ENCODE measurements around the gene ZCCHC24. TPM values are rescaled to one million over a fixed set of nuclear protein-coding genes. Genes with fewer than 3 reads are reported as not detected.

The ZCCHC24 gene
- total RNA-seq, 1 donor from 2014 or later = 0.52 TPM

DNA sequence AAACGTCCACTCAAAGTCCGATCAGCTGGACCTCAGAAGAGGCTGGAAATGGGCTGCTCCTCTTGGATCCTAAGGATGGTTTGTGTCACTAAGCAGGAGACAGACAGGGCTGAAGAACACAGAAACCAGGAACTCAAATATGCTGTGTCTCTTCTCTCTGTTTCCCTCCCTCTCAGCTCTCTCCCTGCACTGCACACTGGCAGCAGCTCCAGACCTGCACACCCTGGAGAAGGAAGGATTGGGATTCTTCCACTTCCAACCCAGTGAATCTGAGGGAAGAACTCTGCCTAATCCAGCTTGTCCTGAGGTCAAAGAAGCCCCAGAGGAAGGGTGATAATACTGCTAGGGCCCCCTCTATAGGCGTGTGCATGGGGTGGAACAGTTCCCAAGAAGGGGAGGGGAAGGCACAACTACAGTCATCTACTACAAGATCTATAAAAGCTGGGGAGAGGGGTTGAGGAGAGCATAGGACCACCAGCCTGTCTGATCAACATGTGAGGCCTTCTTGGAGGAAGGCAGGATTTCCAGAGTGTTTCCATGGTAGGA is 22.7 kb upstream of the ZCCHC24 start:
- no peak overlapping the region for H3K27ac Mint-ChIP-seq
- no peak for DNase-seq (ENCODE audit: low spot score)
- H3K36me3 Mint-ChIP-seq (ENCODE audit: low read depth) = no peaks in the 10 kb centered on the region
- intact Hi-C loops (cut with micrococcal nuclease) = no loop called here
- H3K4me3 Mint-ChIP-seq = no peak overlapping the region
- no peaks in the 10 kb centered on the region for H3K4me1 Mint-ChIP-seq (ENCODE audit: low read depth)
- no peaks in the 10 kb centered on the region for H3K9me3 Mint-ChIP-seq
- peaks cover 11% of the 10 kb centered on the region for H3K27me3 Mint-ChIP-seq (ENCODE audit: insufficient read depth)

DNA sequence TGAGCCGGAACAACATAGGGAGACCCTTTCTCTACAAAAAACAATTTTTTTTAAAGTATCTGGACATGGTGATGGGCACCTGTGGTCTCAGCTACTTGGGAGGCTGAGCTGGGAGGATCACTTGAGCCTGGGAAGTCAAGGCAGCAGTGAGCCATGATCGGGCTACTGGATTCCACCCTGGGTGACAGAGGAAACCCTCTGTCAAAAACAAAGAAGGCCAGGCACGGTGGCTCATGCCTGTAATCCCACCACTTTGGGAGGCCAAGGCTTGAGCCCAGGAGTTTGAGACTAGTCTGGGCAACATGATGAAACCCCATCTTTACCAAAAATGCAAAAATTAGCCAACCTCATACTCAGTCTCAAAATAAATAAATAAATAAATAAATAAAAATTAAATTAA is 19.9 kb upstream of the ZCCHC24 start:
- Mint-ChIP-seq H3K4me3 (no peak overlapping the region), H3K4me1 (ENCODE audit: low read depth) (no peaks in the 10 kb centered on the region), H3K9me3 (no peaks in the 10 kb centered on the region), H3K27me3 (ENCODE audit: insufficient read depth) (peaks cover 2% of the 10 kb centered on the region), H3K27ac (no peak overlapping the region), H3K36me3 (ENCODE audit: low read depth) (no peaks in the 10 kb centered on the region)
- DNase-seq (ENCODE audit: low spot score) = no peak
- intact Hi-C loops (cut with micrococcal nuclease) = no loop called here

DNA sequence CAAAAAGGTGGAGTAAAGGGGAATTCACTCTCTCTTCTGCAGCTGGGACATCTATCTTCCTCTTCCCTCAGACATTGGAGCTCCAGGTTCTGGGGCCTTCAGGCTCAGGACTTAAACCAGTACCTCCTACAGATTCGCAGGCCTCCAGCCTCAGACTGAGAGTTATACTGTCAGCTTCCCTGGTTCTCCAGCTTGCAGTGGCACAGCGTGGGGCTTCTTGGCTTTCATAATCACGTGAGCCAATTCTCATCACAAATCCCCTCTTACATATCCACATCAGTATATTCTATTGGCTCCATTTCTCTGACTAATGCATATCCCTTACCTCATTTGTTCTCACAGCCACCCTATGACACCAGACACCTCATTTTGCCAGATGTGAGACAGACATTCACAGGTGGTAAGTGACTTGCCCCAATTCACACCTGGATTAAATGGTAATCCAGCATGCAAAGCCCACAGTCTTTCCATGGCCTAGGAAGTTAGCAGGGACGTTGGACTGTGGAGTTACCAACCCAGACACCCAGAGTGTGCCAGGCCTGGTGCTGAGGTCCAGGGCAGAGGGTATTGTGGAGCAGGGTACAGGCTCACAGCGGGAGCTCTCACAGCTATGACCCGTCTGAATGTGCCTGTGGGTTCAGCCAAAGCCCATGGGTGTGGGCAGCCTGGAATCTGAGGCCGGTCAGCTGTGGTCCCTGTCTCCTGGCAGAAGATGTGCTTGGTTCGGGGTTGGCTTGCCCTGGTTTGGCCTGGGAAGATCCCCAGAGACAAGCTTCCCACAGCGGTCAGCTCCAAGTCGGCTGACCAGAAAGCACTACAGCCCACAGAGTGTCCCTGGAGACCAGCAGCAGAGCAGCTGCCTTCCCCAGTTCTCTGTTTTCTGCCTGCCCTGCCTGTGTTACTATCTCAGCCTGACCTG is 18.4 kb upstream of the ZCCHC24 start:
- Mint-ChIP-seq H3K4me3 (no peak overlapping the region), H3K27ac (no peak overlapping the region), H3K4me1 (ENCODE audit: low read depth) (no peaks in the 10 kb centered on the region), H3K27me3 (ENCODE audit: insufficient read depth) (peaks cover 3% of the 10 kb centered on the region), H3K9me3 (no peaks in the 10 kb centered on the region), H3K36me3 (ENCODE audit: low read depth) (no peaks in the 10 kb centered on the region)
- intact Hi-C loops (cut with micrococcal nuclease) = no loop called here
- DNase-seq (ENCODE audit: low spot score) = no peak

DNA sequence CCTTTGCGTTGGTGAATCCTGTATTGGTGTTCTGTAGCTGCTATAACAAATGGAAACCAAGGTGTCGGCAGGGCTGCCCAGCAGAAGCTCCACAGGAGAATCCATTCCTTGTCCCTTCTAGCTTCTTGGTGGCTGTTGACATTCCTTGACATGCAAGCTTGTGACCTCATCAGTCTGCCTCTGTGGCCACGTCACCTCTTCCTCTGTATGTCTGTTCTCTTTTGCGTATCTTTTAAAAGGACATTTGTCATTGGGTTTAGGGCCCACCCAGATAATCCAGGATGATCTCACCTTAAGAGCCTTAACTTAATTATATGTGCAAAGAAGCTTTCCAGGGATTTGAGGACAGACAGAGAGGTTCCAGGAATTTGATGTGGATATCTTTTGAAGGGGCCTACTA is 15.3 kb upstream of the ZCCHC24 start:
- no peak for DNase-seq (ENCODE audit: low spot score)
- H3K27me3 Mint-ChIP-seq (ENCODE audit: insufficient read depth) = peaks cover 9% of the 10 kb centered on the region
- no peak overlapping the region for H3K27ac Mint-ChIP-seq
- intact Hi-C loops (cut with micrococcal nuclease) = no loop called here
- no peaks in the 10 kb centered on the region for H3K9me3 Mint-ChIP-seq
- no peak overlapping the region for H3K4me3 Mint-ChIP-seq
- H3K36me3 Mint-ChIP-seq (ENCODE audit: low read depth) = no peaks in the 10 kb centered on the region
- H3K4me1 Mint-ChIP-seq (ENCODE audit: low read depth) = no peaks in the 10 kb centered on the region

DNA sequence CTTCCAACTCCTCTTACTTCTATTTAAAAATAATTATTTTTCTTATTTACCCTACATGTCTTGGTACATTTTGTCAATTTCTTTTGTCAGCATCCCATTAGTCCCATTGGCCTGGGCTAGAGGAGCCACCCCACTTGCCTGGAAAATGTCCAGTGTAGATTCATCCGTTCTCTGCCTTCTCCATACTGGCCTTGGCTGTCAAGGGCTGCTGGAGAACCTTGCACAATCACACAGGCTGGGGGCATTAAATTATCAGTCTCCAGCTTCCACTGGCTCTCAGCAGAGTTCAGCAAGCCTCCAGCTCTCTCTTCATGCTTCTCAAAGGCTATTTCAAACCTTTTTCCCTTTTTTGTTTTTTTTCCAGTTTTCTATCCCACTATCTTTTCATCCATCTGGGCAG is 13.8 kb upstream of the ZCCHC24 start:
- intact Hi-C loops (cut with micrococcal nuclease) = no loop called here
- no peak overlapping the region for H3K4me3 Mint-ChIP-seq
- H3K27me3 Mint-ChIP-seq (ENCODE audit: insufficient read depth) = peaks cover 13% of the 10 kb centered on the region
- no peaks in the 10 kb centered on the region for H3K4me1 Mint-ChIP-seq (ENCODE audit: low read depth)
- no peak for DNase-seq (ENCODE audit: low spot score)
- no peaks in the 10 kb centered on the region for H3K9me3 Mint-ChIP-seq
- no peaks in the 10 kb centered on the region for H3K36me3 Mint-ChIP-seq (ENCODE audit: low read depth)
- H3K27ac Mint-ChIP-seq = no peak overlapping the region

DNA sequence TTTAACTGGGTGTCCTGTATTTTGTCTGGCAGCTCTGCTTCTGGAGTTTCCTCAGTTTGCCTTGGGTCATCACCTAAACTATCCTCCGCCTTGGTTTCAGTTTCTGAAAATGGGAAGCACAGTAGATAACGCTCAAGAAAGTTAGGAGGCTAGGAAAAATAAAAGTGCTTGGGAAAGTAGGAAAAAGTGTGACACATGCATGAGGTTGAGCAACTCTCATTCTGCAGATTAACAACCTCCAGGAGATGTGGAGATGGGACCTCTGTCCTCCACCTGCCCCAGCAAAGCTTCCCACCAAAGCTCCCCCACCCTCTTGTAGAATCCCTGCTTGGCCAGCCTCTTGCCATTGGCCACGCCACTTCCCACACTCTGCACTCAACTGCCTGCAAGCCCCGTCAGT is 13.1 kb upstream of the ZCCHC24 start:
- Mint-ChIP-seq H3K9me3 (no peaks in the 10 kb centered on the region), H3K36me3 (ENCODE audit: low read depth) (no peaks in the 10 kb centered on the region), H3K4me1 (ENCODE audit: low read depth) (no peaks in the 10 kb centered on the region), H3K4me3 (no peak overlapping the region), H3K27ac (no peak overlapping the region), H3K27me3 (ENCODE audit: insufficient read depth) (peaks cover 19% of the 10 kb centered on the region)
- DNase-seq (ENCODE audit: low spot score) = no peak
- intact Hi-C loops (cut with micrococcal nuclease) = no loop called here

DNA sequence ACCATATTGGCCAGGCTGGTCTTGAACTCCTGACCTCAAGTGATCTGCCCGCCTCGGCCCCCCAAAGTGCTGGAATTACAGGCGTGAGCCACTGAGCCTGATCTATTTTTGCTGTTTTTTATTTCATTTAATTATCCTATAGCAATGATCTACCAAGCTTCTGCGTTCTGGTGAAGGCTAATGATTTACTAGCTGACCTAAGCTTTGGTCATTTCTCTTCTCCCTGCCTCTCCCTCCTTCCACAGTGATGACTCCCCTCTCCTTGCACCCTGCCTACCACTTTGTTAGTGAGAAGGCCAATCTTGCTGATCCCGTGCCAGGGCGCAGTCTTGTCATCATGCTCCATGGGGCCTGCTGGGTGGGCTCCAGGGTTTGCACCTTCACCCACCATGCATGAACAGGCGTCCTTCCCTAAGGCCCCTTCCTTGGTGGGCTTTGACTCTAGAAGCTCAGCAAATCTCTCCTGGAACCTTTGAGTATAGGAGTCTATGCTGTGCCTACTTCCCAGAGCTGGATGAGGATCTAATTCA is 11.9 kb upstream of the ZCCHC24 start:
- Mint-ChIP-seq H3K36me3 (ENCODE audit: low read depth) (no peaks in the 10 kb centered on the region), H3K9me3 (no peaks in the 10 kb centered on the region), H3K4me1 (ENCODE audit: low read depth) (no peaks in the 10 kb centered on the region), H3K27me3 (ENCODE audit: insufficient read depth) (peaks cover 21% of the 10 kb centered on the region), H3K27ac (no peak overlapping the region), H3K4me3 (no peak overlapping the region)
- no peak for DNase-seq (ENCODE audit: low spot score)
- intact Hi-C loops (cut with micrococcal nuclease) = no loop called here

DNA sequence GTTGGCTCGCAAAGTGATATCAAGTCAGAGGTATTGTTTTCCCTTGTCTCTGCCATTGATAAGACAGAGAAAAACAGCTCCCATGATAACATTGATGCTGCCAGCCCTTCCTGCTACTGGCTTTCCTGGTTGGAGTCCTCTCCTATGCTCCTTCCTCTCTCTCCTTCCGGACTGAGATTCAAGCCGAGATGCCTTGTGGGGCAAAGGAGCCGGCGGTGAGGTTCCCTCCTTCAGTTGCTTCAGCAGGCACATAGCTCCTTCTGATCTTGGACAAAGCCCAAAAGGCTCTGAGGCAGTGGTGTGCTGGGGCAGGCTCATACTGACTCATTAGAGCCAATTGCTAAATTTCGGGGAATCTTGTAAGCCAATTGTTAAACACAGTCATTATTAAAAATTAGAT is 8.8 kb upstream of the ZCCHC24 start:
- intact Hi-C loops (cut with micrococcal nuclease) = no loop called here
- Mint-ChIP-seq H3K9me3 (no peaks in the 10 kb centered on the region), H3K4me1 (ENCODE audit: low read depth) (no peaks in the 10 kb centered on the region), H3K27me3 (ENCODE audit: insufficient read depth) (peaks cover 27% of the 10 kb centered on the region), H3K27ac (no peak overlapping the region), H3K36me3 (ENCODE audit: low read depth) (no peaks in the 10 kb centered on the region), H3K4me3 (no peak overlapping the region)
- no peak for DNase-seq (ENCODE audit: low spot score)

DNA sequence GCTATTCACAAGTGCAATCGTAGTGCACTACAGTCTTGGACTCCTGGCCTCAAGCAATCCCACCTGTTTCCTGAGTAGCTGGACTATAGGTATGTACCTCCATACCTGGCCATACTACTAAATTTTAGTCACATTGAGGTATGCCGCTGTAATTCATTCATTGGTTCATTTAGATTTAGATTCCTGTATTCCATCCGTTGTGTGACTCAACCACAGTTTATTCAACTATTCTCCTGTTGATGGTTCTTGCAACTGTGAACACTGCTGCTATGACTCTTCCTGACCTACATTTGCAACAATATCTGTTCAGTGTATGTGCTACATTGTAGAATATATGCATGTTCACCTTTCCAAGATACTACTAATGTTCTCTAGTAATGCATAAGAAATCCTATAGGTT is 8.0 kb upstream of the ZCCHC24 start:
- H3K9me3 Mint-ChIP-seq = no peaks in the 10 kb centered on the region
- no peak overlapping the region for H3K4me3 Mint-ChIP-seq
- no peaks in the 10 kb centered on the region for H3K4me1 Mint-ChIP-seq (ENCODE audit: low read depth)
- no peak overlapping the region for H3K27ac Mint-ChIP-seq
- DNase-seq (ENCODE audit: low spot score) = no peak
- no peaks in the 10 kb centered on the region for H3K36me3 Mint-ChIP-seq (ENCODE audit: low read depth)
- intact Hi-C loops (cut with micrococcal nuclease) = no loop called here
- H3K27me3 Mint-ChIP-seq (ENCODE audit: insufficient read depth) = peaks cover 25% of the 10 kb centered on the region

DNA sequence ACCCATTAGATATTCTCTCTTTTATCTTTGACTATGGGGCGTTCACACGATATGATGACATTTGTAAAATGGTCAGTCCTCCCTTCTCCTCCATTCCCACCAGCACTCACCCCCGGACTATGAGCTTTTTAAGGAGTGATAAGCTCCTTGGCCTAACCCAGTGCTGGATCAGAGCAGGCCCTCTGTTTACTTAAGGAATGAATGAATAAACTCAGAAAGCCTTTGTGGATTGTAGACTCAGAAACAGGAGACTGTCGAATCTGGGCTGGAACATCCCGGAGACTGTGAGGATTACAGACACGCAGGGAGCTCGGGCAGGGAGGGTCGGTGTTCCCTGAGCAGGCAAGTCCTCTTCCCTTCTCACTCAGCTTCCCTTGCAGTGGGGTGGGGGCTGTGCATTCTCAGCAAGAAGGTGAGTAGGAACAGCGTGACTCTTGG is 6.8 kb upstream of the ZCCHC24 start:
- DNase-seq (ENCODE audit: low spot score) = no peak
- Mint-ChIP-seq H3K9me3 (no peaks in the 10 kb centered on the region), H3K36me3 (ENCODE audit: low read depth) (no peaks in the 10 kb centered on the region), H3K4me1 (ENCODE audit: low read depth) (no peaks in the 10 kb centered on the region), H3K4me3 (no peak overlapping the region), H3K27me3 (ENCODE audit: insufficient read depth) (peaks cover 35% of the 10 kb centered on the region), H3K27ac (no peak overlapping the region)
- intact Hi-C loops (cut with micrococcal nuclease) = no loop called here

DNA sequence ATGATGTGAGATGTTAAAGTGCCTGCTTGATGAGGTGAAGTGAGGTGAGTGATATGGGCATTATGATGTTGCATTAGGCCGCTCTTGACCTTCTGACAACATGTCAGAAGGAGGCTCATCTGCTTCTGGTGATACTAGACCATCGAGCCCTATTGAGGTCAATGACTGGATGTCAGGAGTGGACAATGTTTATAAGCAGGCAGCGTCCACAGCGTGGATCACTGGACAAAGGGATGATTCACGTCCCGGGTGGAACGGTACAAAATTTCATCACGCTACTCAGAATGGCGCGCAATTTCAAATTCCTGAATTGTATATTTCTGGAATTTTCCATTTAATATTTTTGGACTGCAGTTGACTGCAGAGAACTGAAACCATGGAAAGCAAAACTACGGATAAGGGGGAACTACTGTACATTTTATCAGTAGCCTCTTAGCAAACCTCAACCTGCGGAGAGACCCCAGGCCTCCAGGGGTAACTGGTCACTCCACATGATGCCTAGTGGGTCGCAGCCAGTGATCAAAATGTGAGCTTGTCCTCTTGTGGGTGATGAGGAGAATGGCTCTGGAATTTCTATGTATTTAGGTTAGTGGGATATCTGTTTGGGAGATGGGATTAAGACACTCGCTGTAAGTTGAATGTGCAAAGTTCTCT is 5.7 kb upstream of the ZCCHC24 start:
- Mint-ChIP-seq H3K27me3 (ENCODE audit: insufficient read depth) (peaks cover 42% of the 10 kb centered on the region), H3K9me3 (no peaks in the 10 kb centered on the region), H3K36me3 (ENCODE audit: low read depth) (no peaks in the 10 kb centered on the region), H3K27ac (no peak overlapping the region), H3K4me3 (no peak overlapping the region), H3K4me1 (ENCODE audit: low read depth) (peaks cover under 1% of the 10 kb centered on the region)
- DNase-seq (ENCODE audit: low spot score) = no peak
- intact Hi-C loops (cut with micrococcal nuclease) = no loop called here

DNA sequence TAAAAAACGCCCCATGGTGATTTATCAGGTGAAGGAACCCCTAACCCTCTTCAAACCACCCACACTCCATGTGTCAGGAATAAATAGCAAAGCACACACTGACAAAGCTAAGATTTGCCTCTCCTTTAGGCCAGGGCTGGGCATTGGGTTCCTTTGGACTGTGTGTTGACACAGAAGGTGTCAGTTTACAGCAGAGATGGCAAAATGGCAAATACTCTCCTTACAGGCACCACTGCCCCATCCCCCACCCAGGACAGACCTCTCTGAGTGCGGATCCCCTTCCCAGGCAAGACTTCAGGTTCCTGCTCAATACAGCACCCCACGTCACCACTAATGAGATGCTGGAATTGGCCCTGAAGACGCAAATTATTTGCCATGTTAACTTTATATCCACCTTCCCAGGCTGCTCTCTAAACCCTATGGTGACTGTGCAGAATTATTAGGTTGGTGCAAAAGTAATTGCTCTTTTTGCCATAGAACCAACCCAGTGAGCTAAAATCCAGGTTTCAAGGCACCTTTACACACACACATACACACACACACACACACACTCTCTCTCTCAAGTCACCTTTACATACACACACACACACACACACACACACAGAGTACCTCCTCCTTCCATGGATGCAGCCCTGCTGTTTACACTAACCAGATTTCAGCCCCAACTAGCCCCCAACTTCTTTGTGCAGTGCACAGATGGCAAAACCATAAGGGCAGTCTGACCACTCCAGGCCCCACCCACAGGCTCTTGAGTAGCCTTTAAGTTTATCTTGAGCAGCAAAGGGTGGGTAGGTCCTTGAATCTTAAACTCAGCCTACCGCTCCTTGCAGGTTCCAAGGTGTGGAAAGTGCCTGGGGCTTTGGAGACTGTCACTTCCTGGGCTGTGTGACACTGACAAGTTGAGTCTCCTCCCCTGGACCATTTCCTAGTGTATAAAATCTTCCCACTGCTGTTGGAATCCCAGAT is 4.0 kb upstream of the ZCCHC24 start:
- peaks cover 44% of the 10 kb centered on the region for H3K27me3 Mint-ChIP-seq (ENCODE audit: insufficient read depth)
- no peak overlapping the region for H3K27ac Mint-ChIP-seq
- H3K4me3 Mint-ChIP-seq = no peak overlapping the region
- intact Hi-C loops (cut with micrococcal nuclease) = loop anchor here (5.0 to 10.0 kb wide), 6 partner anchors 382 to 1422 kb away; partner anchors contain the start of genes ANXA11, POLR3A and ZMIZ1
- no peak for DNase-seq (ENCODE audit: low spot score)
- no peaks in the 10 kb centered on the region for H3K36me3 Mint-ChIP-seq (ENCODE audit: low read depth)
- H3K9me3 Mint-ChIP-seq = no peaks in the 10 kb centered on the region
- H3K4me1 Mint-ChIP-seq (ENCODE audit: low read depth) = peaks cover 8% of the 10 kb centered on the region

Data from activated T-helper 1 cell treated with anti-CD3 and anti-CD28 coated beads, Interleukin-12 subunit alpha, Interleukin-12 subunit beta, Interleukin-2, Interleukin-4 antibody, amounts not matched to agents 30 ng/mL and 10 ng/mL and 1 ng/mL, durations not matched to agents 14 hours and 24 hours and 36 hours (primary cell).